Right atrium auricular region (tissue), 2 donors: ENCODE measurements around the gene DUS1L. TPM values are rescaled to one million over a fixed set of nuclear protein-coding genes. Genes with fewer than 3 reads are reported as not detected.

Experiments used
- DNase-seq: peaks from one replicate; pipeline ENCODE4 v3.0.0-alpha.2; 2019; ENCODE audit warnings: low spot score
- H3K27ac ChIP-seq, 2 donors: fragments of 200-600 bp; sonication (generic); 1 replicate in 1 of 2; 2 replicates in 1 of 2; pipeline ENCODE4 v1.5.1; 2016 to 2019
- H3K27me3 ChIP-seq, 2 donors: fragments of 200-600 bp; sonication (generic); one replicate each; pipeline versions ENCODE4 v1.5.1 to v1.6.0; 2017 to 2019
- H3K36me3 ChIP-seq: fragments of 200-600 bp; sonication (generic); one replicate; pipeline ENCODE4 v1.5.1; 2016
- H3K4me1 ChIP-seq, 2 donors: fragments of 200-600 bp; sonication (generic); one replicate each; pipeline versions ENCODE4 v1.5.1 to v1.6.0; 2017 to 2019
- H3K4me3 ChIP-seq, 2 donors: fragments of 200-600 bp; sonication (generic); 1 replicate in 1 of 2; 2 replicates in 1 of 2; pipeline ENCODE4 v1.5.1; 2017 to 2019; ENCODE audit warnings: mild to moderate bottlenecking in 1 of 2, moderate library complexity in 1 of 2
- H3K9me3 ChIP-seq, 2 donors: fragments of 200-600 bp; sonication (generic); one replicate each; pipeline ENCODE4 v1.5.1; 2019
- total RNA-seq, 2 donors: library from RNA; depleted of rRNA; stranded (reverse); fragments of >200 nt; gene quantifications; one replicate each; pipeline ENCODE4 v1.1.0, GENCODE V29; 2016
- TF ChIP-seq, protein P1 (sequence below), 2 donors: fragments of 200-600 bp; sonication (generic); IDR thresholded peaks; one replicate each; pipeline ENCODE4 v1.5.1; 2019; ENCODE audit warnings: antibody characterized with exemption in 2 of 2

DUS1L gene
- total RNA-seq, 2 donors from 2014 or later, result 33.3 to 45.7 TPM

DNA sequence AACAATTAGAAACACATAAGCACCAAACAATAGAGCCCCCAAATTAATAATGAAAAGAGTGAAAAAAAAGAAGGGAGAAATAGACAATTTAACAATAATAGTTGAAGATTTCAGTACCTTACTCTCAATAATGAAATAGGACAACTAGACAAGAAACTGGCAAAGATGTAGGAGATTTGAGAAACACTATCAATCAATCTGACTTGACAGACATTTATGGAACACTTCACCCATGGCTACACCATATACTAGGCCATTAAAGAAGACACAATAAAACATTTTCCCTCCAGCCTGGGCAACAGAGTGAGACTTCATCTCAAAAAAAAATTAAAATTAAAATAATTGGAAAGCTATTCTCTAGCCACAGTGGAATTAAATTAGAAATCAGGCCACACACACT lies 5.0 kb upstream of the DUS1L start:
- no peaks in the 10 kb centered on the region for H3K9me3 ChIP-seq
- peaks cover 0 to 9% of the 10 kb centered on the region in 2 donors for H3K4me1 ChIP-seq
- no peaks in the 10 kb centered on the region for H3K27me3 ChIP-seq
- no peak for DNase-seq
- no peaks in the 10 kb centered on the region for H3K36me3 ChIP-seq
- H3K4me3 ChIP-seq, result no peak overlapping the region
- no peak overlapping the region for H3K27ac ChIP-seq
- TF ChIP-seq, protein P1, sequence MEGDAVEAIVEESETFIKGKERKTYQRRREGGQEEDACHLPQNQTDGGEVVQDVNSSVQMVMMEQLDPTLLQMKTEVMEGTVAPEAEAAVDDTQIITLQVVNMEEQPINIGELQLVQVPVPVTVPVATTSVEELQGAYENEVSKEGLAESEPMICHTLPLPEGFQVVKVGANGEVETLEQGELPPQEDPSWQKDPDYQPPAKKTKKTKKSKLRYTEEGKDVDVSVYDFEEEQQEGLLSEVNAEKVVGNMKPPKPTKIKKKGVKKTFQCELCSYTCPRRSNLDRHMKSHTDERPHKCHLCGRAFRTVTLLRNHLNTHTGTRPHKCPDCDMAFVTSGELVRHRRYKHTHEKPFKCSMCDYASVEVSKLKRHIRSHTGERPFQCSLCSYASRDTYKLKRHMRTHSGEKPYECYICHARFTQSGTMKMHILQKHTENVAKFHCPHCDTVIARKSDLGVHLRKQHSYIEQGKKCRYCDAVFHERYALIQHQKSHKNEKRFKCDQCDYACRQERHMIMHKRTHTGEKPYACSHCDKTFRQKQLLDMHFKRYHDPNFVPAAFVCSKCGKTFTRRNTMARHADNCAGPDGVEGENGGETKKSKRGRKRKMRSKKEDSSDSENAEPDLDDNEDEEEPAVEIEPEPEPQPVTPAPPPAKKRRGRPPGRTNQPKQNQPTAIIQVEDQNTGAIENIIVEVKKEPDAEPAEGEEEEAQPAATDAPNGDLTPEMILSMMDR (IDR thresholded peaks at IDR 0.05), result no peak

DNA sequence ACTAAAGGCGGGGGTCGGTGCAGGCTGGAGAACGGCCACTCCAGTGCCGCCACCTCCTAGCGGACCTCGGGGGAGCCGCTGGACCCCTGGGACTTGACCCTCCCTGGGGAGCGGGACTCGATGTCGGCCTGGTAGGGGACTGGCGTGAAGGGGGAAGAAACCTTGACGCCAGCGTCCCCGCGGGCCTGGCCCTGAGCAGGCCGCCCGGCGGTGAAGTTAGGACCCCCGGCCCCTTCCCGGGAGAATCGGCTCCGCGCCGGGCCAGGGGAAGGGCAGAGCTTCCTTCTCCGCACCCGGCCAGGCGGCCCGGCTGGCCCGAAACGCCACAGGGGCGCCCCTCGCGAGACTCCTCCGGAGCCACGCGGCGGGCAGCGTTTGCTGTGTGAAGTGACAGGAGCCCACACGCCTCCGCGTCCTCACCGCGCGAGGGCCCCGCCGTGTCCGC lies 389 bp downstream of the DUS1L start:
- Histone ChIP-seq H3K27me3 (no peaks in the 10 kb centered on the region), H3K4me1 (peaks cover 0 to 31% of the 10 kb centered on the region in 2 donors), H3K4me3 (peak overlapping the region; percentile 77 to 89), H3K9me3 (no peaks in the 10 kb centered on the region), H3K36me3 (peaks cover 16% of the 10 kb centered on the region), H3K27ac (peak overlapping the region; percentile 63 to 81)
- TF ChIP-seq, protein P1 (IDR thresholded peaks at IDR 0.05), result no peak
- DNase-seq, result no peak

DNA sequence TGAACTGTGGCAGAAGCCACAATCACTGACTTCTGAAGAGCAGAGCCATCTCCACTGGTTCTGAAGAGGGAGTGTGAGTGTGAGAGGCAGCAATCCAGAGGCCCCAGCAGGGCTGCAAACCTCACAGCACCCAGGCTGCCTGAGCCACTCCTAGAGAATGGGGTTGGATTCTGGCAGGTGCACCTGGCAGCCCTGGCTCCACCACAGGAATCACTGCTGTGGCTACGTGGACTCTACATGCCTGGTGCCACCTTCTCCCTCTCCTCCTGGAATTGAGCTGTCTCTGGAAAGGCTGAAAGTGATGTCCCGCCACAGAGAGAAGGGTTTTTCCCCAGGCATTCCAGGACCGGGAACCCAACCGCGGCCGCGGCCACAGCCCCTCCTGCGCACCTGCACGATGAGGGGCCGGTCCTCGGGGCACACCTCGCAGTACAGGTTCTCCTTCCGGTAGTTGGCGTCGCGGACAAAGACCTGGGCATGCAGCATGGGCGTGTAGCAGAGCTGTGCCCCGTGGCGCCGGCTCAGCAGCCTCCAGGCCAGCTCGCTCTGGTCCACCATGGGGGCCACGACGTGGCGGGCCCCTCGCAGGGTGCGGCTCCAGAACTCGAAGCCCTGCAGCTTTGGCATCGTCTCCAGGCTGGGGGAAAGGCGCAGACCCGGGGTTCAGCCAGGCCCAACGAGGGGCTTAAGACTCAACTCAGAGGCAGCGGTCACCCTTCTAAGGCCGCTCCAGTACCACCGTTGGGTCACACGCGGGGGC lies 991 bp downstream of the DUS1L start:
- peak overlapping the region; percentile 63 to 81 for H3K27ac ChIP-seq
- H3K36me3 ChIP-seq, result peaks cover 22% of the 10 kb centered on the region
- peak overlapping the region; percentile 77 to 89 for H3K4me3 ChIP-seq
- H3K9me3 ChIP-seq, result no peaks in the 10 kb centered on the region
- no peak for DNase-seq
- TF ChIP-seq, protein P1 (IDR thresholded peaks at IDR 0.05), result no peak
- no peaks in the 10 kb centered on the region for H3K27me3 ChIP-seq
- peaks cover 0 to 31% of the 10 kb centered on the region in 2 donors for H3K4me1 ChIP-seq

DNA sequence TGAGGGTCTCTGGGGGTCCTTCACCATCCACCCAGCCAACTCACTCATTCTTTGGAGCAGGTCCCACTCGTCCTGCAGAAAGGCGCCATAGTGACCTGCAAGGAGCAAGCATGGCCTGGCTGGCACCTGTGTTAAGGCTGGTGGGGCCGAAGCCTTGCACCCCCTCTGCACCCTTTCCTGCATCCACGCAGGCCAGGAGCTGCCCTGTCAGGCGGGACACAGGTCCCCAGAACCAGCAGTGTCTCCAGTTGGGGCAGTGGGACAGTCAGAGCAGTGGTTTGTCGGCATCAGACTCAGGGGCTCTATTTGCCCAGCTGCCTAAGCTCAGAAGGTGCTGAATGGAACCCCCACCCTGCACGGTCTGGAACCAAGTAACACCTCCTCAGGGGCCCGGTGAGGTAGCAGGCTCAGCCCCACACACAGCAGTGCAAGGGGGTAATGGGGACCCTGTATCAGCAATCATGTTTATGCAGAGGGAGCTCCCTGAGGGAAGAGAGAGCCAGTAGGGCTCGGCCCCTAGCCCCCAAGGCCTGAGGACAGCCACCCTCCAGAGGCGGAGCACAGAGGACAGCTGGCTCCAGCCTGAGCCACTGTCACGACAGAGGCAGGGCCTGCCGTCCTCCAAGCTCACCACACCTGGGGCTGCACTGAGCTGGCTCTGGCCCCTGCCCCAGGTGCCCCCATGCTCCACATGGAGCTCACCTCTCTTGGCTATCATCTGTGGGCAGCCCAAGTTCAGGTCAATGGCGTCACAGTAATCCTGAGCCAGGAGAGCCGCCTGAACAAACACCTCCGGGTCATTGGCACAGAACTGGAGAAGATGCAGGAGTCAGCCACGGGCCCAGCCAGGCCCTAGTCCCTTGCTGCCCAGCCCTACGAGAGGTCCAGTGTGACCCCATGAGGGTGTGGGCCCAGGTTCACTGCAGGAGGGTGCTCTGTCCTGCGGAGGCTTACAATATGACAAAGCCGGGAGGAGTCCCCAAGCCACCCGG lies 1.9 kb downstream of the DUS1L start:
- Histone ChIP-seq H3K27ac (no peak overlapping the region), H3K27me3 (no peaks in the 10 kb centered on the region), H3K36me3 (peaks cover 27% of the 10 kb centered on the region), H3K4me1 (peaks cover 0 to 31% of the 10 kb centered on the region in 2 donors), H3K4me3 (no peak overlapping the region), H3K9me3 (no peaks in the 10 kb centered on the region)
- TF ChIP-seq, protein P1 (IDR thresholded peaks at IDR 0.05), result no peak
- no peak for DNase-seq

DNA sequence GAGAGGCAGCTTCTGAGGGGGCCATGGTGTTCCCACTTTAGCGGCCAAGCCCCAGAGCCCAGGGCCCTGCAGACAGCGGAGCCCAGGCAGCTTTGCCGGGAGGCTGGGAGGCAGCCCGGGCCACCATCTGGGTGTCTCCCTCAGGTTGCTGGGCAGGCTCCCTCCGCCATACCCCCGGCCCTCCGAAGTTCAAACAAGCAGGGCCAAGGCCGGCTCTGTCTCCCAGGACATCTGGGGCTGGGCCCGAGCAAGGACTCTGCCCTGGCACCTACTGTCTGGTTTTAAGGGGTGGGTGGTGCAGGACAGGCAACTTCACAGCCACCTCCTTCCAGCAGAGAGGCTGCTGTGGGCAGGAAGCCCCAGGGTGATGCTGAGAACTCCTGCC lies 2.6 kb downstream of the DUS1L start:
- H3K4me3 ChIP-seq, result no peak overlapping the region
- no peak overlapping the region for H3K27ac ChIP-seq
- no peak for DNase-seq
- TF ChIP-seq, protein P1 (IDR thresholded peaks at IDR 0.05), result no peak
- H3K9me3 ChIP-seq, result no peaks in the 10 kb centered on the region
- H3K4me1 ChIP-seq, result peaks cover 0 to 31% of the 10 kb centered on the region in 2 donors
- peaks cover 27% of the 10 kb centered on the region for H3K36me3 ChIP-seq
- no peaks in the 10 kb centered on the region for H3K27me3 ChIP-seq
